Measurements from ENCODE around the gene IFT122.
"Not testable (repeated sequence)": the region's sequence is repeated elsewhere in the genome, so short reads cannot be mapped to it uniquely, and the experiment has no call there.

Gene IFT122

DNA sequence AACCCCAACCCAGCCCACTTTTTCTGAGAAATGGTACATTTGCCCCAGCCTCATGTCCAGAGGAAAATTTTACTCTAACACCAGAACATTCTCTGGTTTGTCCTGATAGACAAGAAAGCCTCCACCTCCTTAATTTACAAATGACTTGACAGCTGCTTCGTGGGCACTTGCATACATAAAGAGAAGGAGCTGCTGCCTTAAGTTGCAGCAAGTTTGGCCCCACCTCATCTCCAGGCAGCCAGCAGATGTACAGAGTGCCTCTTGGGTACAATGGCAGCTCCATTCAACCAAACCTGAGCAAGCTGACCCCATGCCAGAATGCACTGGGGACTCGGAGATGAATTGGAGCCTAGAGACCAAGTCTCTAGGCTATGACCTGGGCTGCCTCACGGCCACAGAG is 96.8 kb downstream of the IFT122 start:
- DNase-seq (ENCODE audit: low read depth): no peak

GRCh38 chr3:129539206-129539605 is 99.2 kb downstream of the IFT122 start:
- no peak for DNase-seq (ENCODE audit: low read depth)

- no peak for DNase-seq (ENCODE audit: low read depth)
Observed at GRCh38 chr3:129540776-129541516, 100.9 kb downstream of the IFT122 start.

DNA sequence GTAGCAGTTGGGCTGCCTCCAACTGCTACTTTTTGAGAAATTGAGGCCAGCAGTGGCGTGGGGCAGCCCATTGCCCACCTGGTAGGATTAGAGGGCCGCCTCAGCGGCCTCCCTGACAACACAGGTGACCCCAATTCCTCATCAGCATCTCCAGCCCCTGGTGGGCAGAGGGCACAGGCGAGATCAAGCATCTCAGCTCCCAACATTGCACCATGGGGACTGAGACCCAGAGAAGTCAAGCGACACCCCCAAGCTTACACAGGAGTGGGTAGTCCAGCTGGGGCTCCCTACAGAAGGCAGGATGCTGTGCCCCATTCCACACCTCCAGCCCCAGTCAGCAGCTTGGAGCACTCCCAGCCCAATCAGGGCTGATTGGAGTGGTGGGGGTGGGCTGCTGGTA is 102.7 kb downstream of the IFT122 start:
- no peak for DNase-seq (ENCODE audit: low read depth)

DNA sequence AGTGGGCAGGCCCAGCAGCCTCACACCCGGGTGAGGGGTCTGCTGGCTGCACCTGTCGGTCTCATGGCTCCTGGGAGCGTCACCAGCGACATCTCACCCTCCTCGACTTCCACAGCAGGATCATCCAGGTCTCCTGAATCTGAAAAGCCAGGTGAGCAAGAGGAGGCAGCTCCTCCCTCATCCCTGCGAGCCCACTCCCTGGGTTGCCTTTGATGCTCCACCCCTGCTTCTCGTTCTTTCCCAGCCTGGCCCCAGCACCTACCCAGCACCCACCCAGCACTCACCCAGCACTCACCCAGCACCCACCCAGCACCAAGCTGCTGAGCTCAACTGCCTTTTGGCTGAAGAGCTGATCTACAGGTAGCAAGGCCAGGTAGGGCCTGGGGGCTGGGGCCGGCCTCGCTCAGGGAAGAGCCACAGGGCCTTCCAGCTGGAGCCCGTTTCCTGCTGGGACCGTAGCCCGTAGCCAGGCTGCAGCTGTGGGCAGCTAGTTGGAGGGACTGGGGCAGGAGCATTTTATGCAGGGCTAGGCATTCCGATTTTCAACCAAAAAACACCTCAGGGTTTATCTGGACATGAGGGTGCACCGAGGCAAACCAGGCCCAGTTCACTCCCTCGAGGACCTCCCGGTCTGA is 103.2 kb downstream of the IFT122 start, which contains the start of gene H1-8:
Gene H1-8, plus strand, starts transcription at position 20 of the 635 bp plus-strand sequence. Its CDS starts 44 bp downstream, at position 64.
- no peak for DNase-seq (ENCODE audit: low read depth)

GRCh38 chr3:129543999-129544398 is 104.0 kb downstream of the IFT122 start:
- DNase-seq (ENCODE audit: low read depth): no peak

GRCh38 chr3:129545951-129546350 is 105.9 kb downstream of the IFT122 start:
- not testable (repeated sequence) for DNase-seq (ENCODE audit: low read depth)

GRCh38 chr3:129547241-129547640 is 107.2 kb downstream of the IFT122 start:
- no peak for DNase-seq (ENCODE audit: low read depth)

GRCh38 chr3:129548104-129548965 is 108.3 kb downstream of the IFT122 start:
- no peak for DNase-seq (ENCODE audit: low read depth)

GRCh38 chr3:129549006-129549800 is 109.2 kb downstream of the IFT122 start:
- no peak for DNase-seq (ENCODE audit: low read depth)

GRCh38 chr3:129549805-129550204 is 109.8 kb downstream of the IFT122 start:
- no peak for DNase-seq (ENCODE audit: low read depth)

GRCh38 chr3:129552287-129553050 is 112.4 kb downstream of the IFT122 start:
- DNase-seq (ENCODE audit: low read depth): no peak

- DNase-seq (ENCODE audit: low read depth): no peak
Observed at GRCh38 chr3:129553171-129553570, 113.1 kb downstream of the IFT122 start.

GRCh38 chr3:129553719-129554118 is 113.7 kb downstream of the IFT122 start:
- no peak for DNase-seq (ENCODE audit: low read depth)

GRCh38 chr3:129554356-129555152 is 114.5 kb downstream of the IFT122 start:
- no peak for DNase-seq (ENCODE audit: low read depth)

GRCh38 chr3:129555153-129555550 is 115.1 kb downstream of the IFT122 start:
- no peak for DNase-seq (ENCODE audit: low read depth)

DNA sequence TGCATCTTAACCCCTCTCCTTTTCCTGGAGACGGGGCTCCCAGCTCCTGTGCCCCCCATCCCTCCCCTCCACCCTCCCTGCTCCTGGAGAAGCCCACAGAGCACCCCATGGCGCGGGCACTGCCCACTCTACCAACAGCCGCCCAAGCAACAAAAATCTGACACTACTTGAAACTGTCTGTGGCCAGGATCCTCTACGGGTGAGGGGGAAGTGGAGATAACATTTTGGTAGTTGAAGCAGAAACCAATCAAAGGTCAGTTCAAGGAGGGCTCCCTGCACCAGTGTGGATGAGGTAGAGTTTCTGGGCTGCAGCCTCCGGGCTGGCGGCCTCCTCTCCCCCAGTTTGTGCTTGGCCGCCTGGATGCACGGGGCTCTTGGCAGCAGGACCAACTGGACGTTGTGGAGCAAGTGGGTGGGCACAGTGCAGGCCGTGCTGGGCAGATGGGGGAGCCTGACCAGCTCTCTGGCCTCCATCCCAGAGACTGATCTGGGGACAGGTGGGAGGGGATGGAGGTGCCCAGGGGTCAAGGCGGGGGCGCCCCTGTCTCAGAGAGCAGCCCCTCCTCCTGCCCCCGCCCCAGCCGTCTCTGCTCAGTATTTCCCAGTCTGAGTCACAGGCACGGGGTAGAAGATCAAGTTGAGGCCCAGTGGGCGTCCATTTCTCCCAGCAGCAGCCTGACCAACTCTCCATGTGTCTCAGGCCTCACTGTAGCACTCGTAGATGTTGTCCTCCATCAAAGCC is 115.8 kb downstream of the IFT122 start:
- no peak for DNase-seq (ENCODE audit: low read depth)

DNA sequence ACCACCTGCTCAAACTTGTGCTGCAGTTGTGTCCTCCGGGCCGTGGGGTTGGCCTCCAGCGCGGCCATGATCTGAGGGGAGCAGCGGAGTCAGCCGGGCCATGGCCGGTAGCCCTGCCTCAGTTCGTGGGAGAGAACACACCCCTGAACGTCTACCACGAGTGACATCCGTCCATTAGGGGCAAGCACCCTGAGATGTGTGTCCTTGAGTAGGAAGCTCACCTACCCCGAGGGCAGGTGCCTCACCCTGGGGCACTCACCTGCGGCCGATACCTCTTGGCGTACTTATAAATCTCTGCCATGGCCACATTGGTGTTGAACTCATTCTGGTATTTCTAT is 116.3 kb downstream of the IFT122 start:
- no peak for DNase-seq (ENCODE audit: low read depth)

- DNase-seq (ENCODE audit: low read depth): no peak
Observed at GRCh38 chr3:129556890-129557547, 117.0 kb downstream of the IFT122 start.

Measured in T-helper 22 cell (primary cell).